K562 (cell line): ENCODE results near the gene MTX3. TPM values are rescaled to one million over a fixed set of nuclear protein-coding genes. Genes with fewer than 3 reads are reported as not detected.

Source experiments
- ATAC-seq: fragments of 200-7000 bp; cut with Tn5 transposase; 3 replicates; pipeline ENCODE4 v1.9.1; 2020; ENCODE audit warnings: moderate library complexity
- BruUV-seq: library from RNA; stranded (reverse); fragments of 400-500 nt; replicated peaks from 2 replicates; lab custom pipeline; 2021; lab: Mats Ljungman, UMichigan
- CTCF ChIA-PET: fragments of 300-600 bp; formaldehyde crosslinking; extraction: SDS; loops from one replicate; lab custom pipeline; 2021; ENCODE audit warnings: low intra/inter-chr PET ratio; lab: Yijun Ruan, JAX
- POLR2A ChIA-PET: fragments of 300-600, 350-650 bp; sonication (Branson Sonifier 250); formaldehyde crosslinking; extraction: SDS; loops from one replicate; lab custom pipeline; 2021; ENCODE audit warnings: antibody characterized with exemption, inconsistent platforms; lab: Yijun Ruan, JAX
- DNase-seq, 4 experiments: peaks; one replicate each; pipeline versions ENCODE4 v3.0.0 to v3.0.0-alpha.2; 2011 to 2018; ENCODE audit warnings: low spot score in 3 of 4, mixed read lengths in 3 of 4; ENCODE audit errors: extremely low read depth in 1 of 4
- FAIRE-seq: peaks from 2 replicates; lab custom pipeline; 2011; peaks lifted over from hg19 to GRCh38; lab: Jason Lieb, UNC
- H2AFZ ChIP-seq: 2 replicates; pipeline ENCODE4 v1.6.0; 2011; ENCODE audit warnings: low read depth, low read length, control low read depth, inconsistent platforms
- H3K27ac ChIP-seq: fragments of 200-600 bp; 3 replicates; pipeline ENCODE4 v1.8.0; 2011; ENCODE audit warnings: low read depth, mild to moderate bottlenecking, control low read depth, inconsistent platforms, low read length, moderate library complexity, mixed read lengths; ENCODE audit errors: extremely low read depth
- H3K27me3 ChIP-seq, 2 experiments: fragments of 300-600 bp in 1 of 2; 2 replicates in 1 of 2; 3 replicates in 1 of 2; pipeline versions ENCODE4 v1.6.0 to v1.8.0; 2011; ENCODE audit warnings: inconsistent platforms in 2 of 2, low read length in 2 of 2, mild to moderate bottlenecking in 1 of 2, mixed read lengths in 1 of 2, moderate library complexity in 1 of 2; ENCODE audit not compliant: control insufficient read depth in 2 of 2, insufficient read depth in 2 of 2
- H3K36me3 ChIP-seq: fragments of 300-600 bp; 3 replicates; pipeline ENCODE4 v1.8.0; 2011; ENCODE audit warnings: mild to moderate bottlenecking, low read length, inconsistent platforms; ENCODE audit not compliant: control insufficient read depth, insufficient read depth
- H3K4me1 ChIP-seq, 2 experiments: fragments of 200-600 bp in 1 of 2; replicated peaks in 1 of 2; 2 replicates in 1 of 2; 3 replicates in 1 of 2; pipeline versions ENCODE4 v1.5.1 to v1.8.0; 2011; ENCODE audit warnings: inconsistent platforms in 2 of 2, low read length in 2 of 2, mild to moderate bottlenecking in 1 of 2, mixed read lengths in 1 of 2, moderate library complexity in 1 of 2; ENCODE audit not compliant: control insufficient read depth in 2 of 2, insufficient read depth in 2 of 2
- H3K4me2 ChIP-seq: 2 replicates; pipeline ENCODE4 v1.6.1; 2011; ENCODE audit warnings: low read length, control low read depth, inconsistent platforms, mixed read lengths; ENCODE audit not compliant: insufficient read depth
- H3K4me3 ChIP-seq: fragments of 200-600 bp; sonication (generic), shearing (Covaris generic); 2 replicates; pipeline ENCODE4 v1.5.1; 2016; ENCODE audit warnings: control low read depth, inconsistent platforms
- H3K79me2 ChIP-seq: fragments of 200-600 bp; 3 replicates; pipeline ENCODE4 v1.8.0; 2011; ENCODE audit warnings: low read length, inconsistent platforms; ENCODE audit not compliant: control insufficient read depth, insufficient read depth
- H3K9ac ChIP-seq, 2 experiments: 2 replicates each; pipeline versions ENCODE4 v1.6.0 to v1.6.1; 2011; ENCODE audit warnings: low read depth in 2 of 2, low read length in 2 of 2, control low read depth in 1 of 2, inconsistent platforms in 1 of 2, mild to moderate bottlenecking in 1 of 2, mixed read lengths in 1 of 2; ENCODE audit not compliant: insufficient read depth in 1 of 2
- H3K9me1 ChIP-seq: one replicate; pipeline ENCODE4 v1.6.0; 2011; ENCODE audit warnings: inconsistent platforms, mild to moderate bottlenecking, low read length, moderate library complexity; ENCODE audit not compliant: control insufficient read depth, insufficient read depth
- H3K9me3 ChIP-seq: replicated peaks from 2 replicates; pipeline ENCODE4 v1.5.1; 2011; ENCODE audit warnings: low read depth, low read length, inconsistent platforms; ENCODE audit not compliant: control insufficient read depth, insufficient read depth
- H4K20me1 ChIP-seq: replicated peaks from 2 replicates; pipeline ENCODE4 v1.6.1; 2011; ENCODE audit warnings: low read length, inconsistent platforms, mixed read lengths; ENCODE audit not compliant: control insufficient read depth, insufficient read depth
- BRD4 ChIP-seq: fragments of 200-600 bp; sonication (generic); IDR thresholded peaks from 2 replicates; pipeline ENCODE4 v1.6.1; 2017; ENCODE audit warnings: inconsistent platforms
- E2F1 ChIP-seq: sonication (generic); formaldehyde crosslinking; IDR thresholded peaks from 2 replicates; pipeline ENCODE4 v1.8.1; 2023; ENCODE audit warnings: mild to moderate bottlenecking, missing genetic modification reagents, moderate library complexity
- FOXM1 ChIP-seq, 2 experiments: fragments of 450-650 bp in 1 of 2; sonication (generic) in 1 of 2; formaldehyde crosslinking in 1 of 2; IDR thresholded peaks; 2 replicates each; pipeline versions ENCODE4 v1.6.1 to v1.9.0; 2017 to 2022; ENCODE audit warnings: low read depth in 2 of 2, mild to moderate bottlenecking in 2 of 2, missing genetic modification reagents in 1 of 2, moderate library complexity in 1 of 2
- GABPA ChIP-seq: fragments of 200-800 bp; sonication (Bioruptor generic); conservative IDR thresholded peaks from 2 replicates; pipeline ENCODE4 v1.6.1; 2016; ENCODE audit warnings: low read depth, missing genetic modification characterization, missing compliant biosample characterization
- NCOA2 ChIP-seq, 2 experiments: fragments of 450-650 bp; IDR thresholded peaks; 2 replicates each; pipeline ENCODE4 v1.6.1; 2018; ENCODE audit warnings: mild to moderate bottlenecking in 2 of 2, moderate library complexity in 1 of 2; ENCODE audit not compliant: partially characterized antibody in 2 of 2
- NFIX ChIP-seq: fragments of 250-450 bp; sonication (Bioruptor Pico); IDR thresholded peaks from 2 replicates; pipeline ENCODE4 v1.4.0; 2020; ENCODE audit warnings: low read depth, mild to moderate bottlenecking, moderate library complexity
- NFYB ChIP-seq: IDR thresholded peaks from 2 replicates; pipeline ENCODE4 v1.6.1; 2011; ENCODE audit warnings: mild to moderate bottlenecking, moderate library complexity; ENCODE audit not compliant: insufficient read length; ENCODE audit errors: extremely low read depth
- PHF20 ChIP-seq: fragments of 450-650 bp; IDR thresholded peaks from 2 replicates; pipeline ENCODE4 v1.6.1; 2018; ENCODE audit not compliant: partially characterized antibody
- PKNOX1 ChIP-seq: fragments of 450-650 bp; IDR thresholded peaks from 2 replicates; pipeline ENCODE4 v1.6.1; 2016
- RBFOX2 ChIP-seq: fragments of 200-400 bp; formaldehyde crosslinking; IDR thresholded peaks from 2 replicates; pipeline ENCODE4 v1.6.1; 2017; ENCODE audit warnings: low read depth, mild to moderate bottlenecking, low read length, moderate library complexity
- REST ChIP-seq, 2 experiments: fragments of 450-650 bp; formaldehyde crosslinking in 1 of 2; IDR thresholded peaks; 2 replicates each; pipeline versions ENCODE4 v1.4.0 to v1.6.1; 2014 to 2020; ENCODE audit warnings: mild to moderate bottlenecking in 2 of 2, borderline replicate concordance in 1 of 2, low read depth in 1 of 2
- ZNF3 ChIP-seq: fragments of 250-450 bp; sonication (Bioruptor Pico); IDR thresholded peaks from 2 replicates; pipeline ENCODE4 v1.5.0; 2021; ENCODE audit warnings: mild to moderate bottlenecking, moderate library complexity
- WGBS: fragments of 100-300 bp; shearing (Covaris generic); methylation state at CpG from one replicate; pipeline ENCODE4 v1.1.6; 2016; ENCODE audit warnings: low coverage, mixed read lengths; ENCODE audit not compliant: insufficient coverage; ENCODE audit errors: missing lambda C conversion rate; 5-methylcytosine and 5-hydroxymethylcytosine counted together
- in situ Hi-C: fragments of 300-500 bp; cut with MboI; formaldehyde crosslinking; loops from 4 replicates; pipeline ENCODE4 v1.15.0; 2018; ENCODE audit warnings: inconsistent platforms, mixed read lengths
- intact Hi-C: fragments of 100-400 bp; cut with micrococcal nuclease; formaldehyde crosslinking; loops from 2 replicates; pipeline ENCODE4 v1.14.2; 2022
- polyA plus RNA-seq, 8 experiments: library from polyadenylated mRNA; depleted of rRNA in 4 of 8; stranded (reverse) in 5 of 8; unstranded in 3 of 8; fragments of >200 nt; fragmentation: Nextera tagmentation in 2 of 8; fragmentation: Illumina TruSeq in 1 of 8; extraction: Ambion mirVana in 2 of 8; extraction: Trizol in 1 of 8; gene quantifications; 2 replicates each; pipeline versions ENCODE4 v1.2.1 to v1.2.3, GENCODE V29; 2011 to 2014; ENCODE audit warnings: inconsistent platforms in 1 of 8, missing spikeins in 1 of 8
- total RNA-seq, 7 experiments: library from RNA; depleted of rRNA in 6 of 7; stranded (reverse); fragments of >200 nt in 6 of 7; fragmentation: Illumina TruSeq in 2 of 7; extraction: Trizol in 2 of 7; gene quantifications; 2 replicates each; pipeline versions ENCODE4 v1.2.1 to v1.2.3, GENCODE V29; 2011 to 2021; ENCODE audit warnings: low replicate concordance in 1 of 7

The MTX3 gene
- total and polyA plus RNA-seq, 9 of the 15 experiments (the other 6 are each of a cell fraction or from before 2014, with no cell fraction given), result 0.04 to 0.36 (median 0.15) TPM; not detected in 1

- intact Hi-C loops (no loop called here), in situ Hi-C loops (no loop called here)
- Histone ChIP-seq H3K4me3 (no peak overlapping the region), H3K9ac (no peak overlapping the region), H3K27me3 (peaks cover 7 to 24% of the 10 kb centered on the region in 2 experiments; a peak in 3 of 5 replicates), H2AFZ (no peak overlapping the region), H4K20me1 (no peaks in the 10 kb centered on the region), H3K36me3 (no peaks in the 10 kb centered on the region), H3K27ac (no peak overlapping the region), H3K4me2 (no peak overlapping the region), H3K79me2 (no peaks in the 10 kb centered on the region), H3K4me1 (no peaks in the 10 kb centered on the region), H3K9me1 (no peaks in the 10 kb centered on the region), H3K9me3 (no peaks in the 10 kb centered on the region)
- 2% methylated on average over 8 of the region's 8 CpGs for WGBS
- ChIA-PET POLR2A (interaction anchor here (1.8 kb wide), 1 partner anchor 11 kb away, joined by 5 read pairs; no protein-coding TSS in a partner anchor), CTCF (no interaction called here)
- FAIRE-seq (no peak), ATAC-seq (no peak), DNase-seq (no peak)
- no TSS peak for BruUV-seq
- TF ChIP-seq ZNF3 (CRISPR knock-in tag), result no peak
- TF ChIP-seq NCOA2 (IDR thresholded peaks at IDR 0.05; ENCODE audit: partially characterized antibody in 2 of 2), result no peak
- TF ChIP-seq FOXM1 (IDR thresholded peaks at IDR 0.05; ENCODE audit: low read depth), result peak; percentile 56; the same call in 1 of the 2 replicates
- TF ChIP-seq FOXM1 (CRISPR knock-in tag; IDR thresholded peaks at IDR 0.05; ENCODE audit: low read depth), result no peak
- TF ChIP-seq REST (IDR thresholded peaks at IDR 0.05; ENCODE audit: borderline replicate concordance), result no peak
- no peak for TF ChIP-seq REST (CRISPR knock-in tag; IDR thresholded peaks at IDR 0.05; ENCODE audit: low read depth)
- peak; percentile 67 for TF ChIP-seq GABPA (tag)
- no peak for TF ChIP-seq NFYB
- no peak for TF ChIP-seq PHF20
- 0 out of 2 replicates have a peak, but pooled peaks have one; percentile 9 for TF ChIP-seq PKNOX1
- TF ChIP-seq BRD4, result no peak
- no peak for TF ChIP-seq RBFOX2
- TF ChIP-seq NFIX (CRISPR knock-in tag), result no peak
- TF ChIP-seq E2F1 (CRISPR knock-in tag), result no peak
Measured at GRCh38 chr5:79959407-79959806, 31.7 kb downstream of the MTX3 start.
